Measurements from ENCODE around the gene ETS2.

ETS2 gene

DNA sequence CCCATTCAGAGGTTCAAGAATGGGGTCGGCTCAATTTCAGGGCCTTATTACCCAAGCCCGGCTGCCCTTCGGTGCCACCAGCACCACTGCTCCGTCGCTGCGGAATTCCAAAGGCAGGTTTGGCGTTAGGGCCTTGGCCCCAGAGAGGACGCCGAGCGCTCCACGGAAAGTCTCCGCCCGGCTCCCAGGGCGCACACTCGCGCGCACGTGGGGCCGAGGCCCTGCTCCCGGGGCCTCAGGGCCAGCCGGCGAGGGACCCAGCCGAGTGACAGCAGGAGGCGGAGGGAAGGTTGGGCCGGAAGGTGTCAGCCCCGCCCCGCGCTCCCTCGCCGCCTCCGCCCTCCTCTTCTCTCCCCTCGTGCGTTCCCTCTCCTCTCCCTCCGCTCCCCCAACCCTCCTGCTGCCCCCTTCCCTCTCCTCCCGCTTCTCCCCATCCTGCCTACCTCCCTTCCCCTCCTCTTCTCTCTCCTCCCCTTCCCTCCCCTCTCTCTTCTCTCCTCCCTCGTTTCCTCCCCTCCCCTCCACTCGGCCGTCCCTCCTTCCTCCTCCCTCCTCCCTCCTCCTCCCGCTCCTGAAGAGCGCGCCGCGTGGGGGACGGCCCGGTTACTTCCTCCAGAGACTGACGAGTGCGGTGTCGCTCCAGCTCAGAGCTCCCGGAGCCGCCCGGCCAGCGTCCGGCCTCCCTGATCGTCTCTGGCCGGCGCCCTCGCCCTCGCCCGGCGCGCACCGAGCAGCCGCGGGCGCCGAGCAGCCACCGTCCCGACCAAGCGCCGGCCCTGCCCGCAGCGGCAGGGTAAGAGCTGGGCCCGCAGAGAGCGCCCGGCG, at the start of gene ETS2:
TSS of gene ETS2 (plus strand) at position 602 of the 825 bp plus-strand sequence. CDS start 4,106 bp downstream, outside the sequence.
- peak; percentile 47 to 72 (median 61) for DNase-seq (ENCODE audit: low read depth in 4 of 4, low spot score in 1 of 4)

DNA sequence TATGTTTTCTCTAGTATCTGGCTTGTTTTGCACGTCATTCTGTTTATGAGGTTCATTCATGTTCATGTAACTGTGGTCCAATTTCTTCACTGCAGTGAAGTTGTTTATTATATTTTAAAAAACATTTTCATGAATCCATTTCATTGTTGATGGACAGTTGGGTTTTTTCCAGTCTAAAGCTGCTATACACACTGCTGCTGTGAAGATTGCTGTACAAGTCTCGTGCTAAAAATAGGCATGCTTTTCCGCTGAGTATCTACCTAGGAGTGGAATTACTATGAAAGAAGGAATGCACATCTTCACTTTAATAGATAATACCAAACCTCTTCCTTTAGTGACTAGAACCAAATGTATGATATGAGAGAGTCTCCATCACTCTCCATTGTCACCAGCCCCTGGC, 49.0 kb upstream of the ETS2 start:
- DNase-seq (ENCODE audit: low read depth in 4 of 4, low spot score in 1 of 4): no peak

DNA sequence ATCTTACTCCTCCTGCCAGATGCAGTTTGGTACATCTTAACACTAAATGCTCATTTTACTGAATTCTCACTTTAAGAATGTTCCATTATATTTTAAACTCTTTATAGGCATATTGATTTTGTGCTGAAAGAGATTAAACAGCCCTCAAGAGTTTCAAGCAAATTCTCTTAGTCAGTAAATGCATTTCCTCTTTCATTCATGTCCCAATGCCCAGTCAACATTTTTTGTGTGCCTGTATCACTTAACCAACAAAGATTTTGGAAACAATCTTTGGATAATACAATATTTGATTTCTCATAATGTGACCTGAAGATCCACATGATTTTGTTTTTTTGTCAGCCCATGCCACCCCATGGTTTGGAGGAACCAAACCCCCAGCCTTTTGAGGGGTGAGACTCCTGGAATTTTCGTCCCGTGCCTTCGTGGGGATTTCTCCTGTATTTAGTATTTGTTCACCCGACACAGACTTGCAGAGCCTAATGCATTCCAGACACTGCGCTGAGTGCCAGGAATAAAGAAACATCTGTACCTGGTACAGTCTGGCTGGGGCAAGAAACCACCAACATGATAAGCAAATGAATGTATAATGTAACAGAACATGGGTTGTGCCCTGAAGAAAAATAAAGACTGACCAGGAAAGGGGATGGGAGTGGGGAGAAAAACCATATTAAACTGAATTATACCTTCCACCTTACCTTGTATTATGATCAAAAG, 47.1 kb upstream of the ETS2 start:
- no peak for DNase-seq (ENCODE audit: low read depth in 4 of 4, low spot score in 1 of 4)

DNA sequence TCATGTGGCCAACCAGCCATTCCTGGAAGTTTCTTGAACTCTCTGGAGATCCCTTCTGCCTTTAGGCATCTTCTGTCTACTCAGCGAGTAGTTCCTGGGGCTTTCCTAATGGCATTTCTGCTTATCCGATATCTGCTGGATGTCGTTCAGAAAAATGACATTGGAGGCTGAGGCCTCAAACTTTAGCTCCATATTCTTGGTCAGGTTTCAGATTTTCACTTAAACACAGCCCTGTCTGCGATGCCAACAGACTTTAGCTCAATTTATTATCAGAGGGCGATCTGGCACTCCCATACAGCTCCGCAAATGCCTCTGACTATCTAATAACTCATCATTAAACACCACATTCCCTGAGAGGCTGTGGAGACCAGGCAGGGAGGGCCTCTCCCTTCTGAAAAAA, 46.3 kb upstream of the ETS2 start:
- no peak for DNase-seq (ENCODE audit: low read depth in 4 of 4, low spot score in 1 of 4)

DNA sequence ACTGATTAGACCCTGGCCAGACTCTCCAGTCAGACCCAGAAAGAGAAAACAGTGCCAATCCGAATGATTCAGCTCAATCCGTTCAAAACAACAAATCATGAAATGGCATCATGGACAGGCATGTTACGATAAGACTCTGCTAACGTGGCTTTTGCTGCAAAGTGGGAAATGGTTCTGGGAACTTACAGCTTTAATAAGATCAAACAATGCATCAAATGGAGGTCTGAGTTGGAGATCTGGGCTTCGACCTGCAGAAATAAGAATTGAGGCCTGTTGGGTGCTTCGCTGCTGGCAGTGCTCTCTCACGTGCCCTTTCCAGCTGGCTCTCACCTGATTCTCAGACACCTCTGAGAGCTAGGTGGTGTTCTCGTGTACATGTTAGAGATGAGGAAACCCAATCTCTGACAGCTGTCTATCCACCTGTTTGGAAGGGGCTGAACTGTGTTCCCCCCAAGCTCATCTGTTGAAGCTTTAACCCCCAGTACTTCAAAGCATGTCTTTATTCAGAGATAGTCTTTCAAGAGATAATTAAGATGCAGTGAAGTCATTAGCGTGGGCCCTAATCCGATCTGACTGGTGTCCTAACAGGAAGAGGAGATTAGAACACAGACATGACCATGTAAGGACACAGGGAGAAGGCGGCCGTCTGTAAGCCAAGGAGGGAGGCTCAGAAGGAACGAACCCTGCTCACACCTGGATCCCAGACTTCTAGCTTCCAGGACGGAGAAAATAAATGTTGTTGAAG, 45.5 kb upstream of the ETS2 start:
- DNase-seq (ENCODE audit: low read depth in 4 of 4, low spot score in 1 of 4): no peak

DNA sequence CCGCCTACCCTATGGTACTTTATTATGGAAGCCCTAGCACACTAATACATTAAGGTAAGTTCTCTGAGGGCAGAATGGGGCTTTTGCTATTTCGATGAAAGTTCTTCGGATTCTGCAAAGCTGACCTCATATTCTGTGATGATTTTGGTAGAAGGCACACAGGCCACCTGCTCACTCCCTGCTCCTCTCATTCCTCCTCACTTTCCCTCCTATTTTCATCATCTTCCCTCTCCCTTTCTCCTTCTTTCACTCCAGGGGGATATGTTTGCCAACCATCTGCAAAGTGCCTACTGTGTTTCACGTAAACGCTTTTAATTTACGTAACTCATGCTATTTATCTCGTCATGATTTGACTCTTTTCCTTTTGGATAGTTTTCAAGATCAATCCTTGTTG, 45.0 kb upstream of the ETS2 start:
- no peak for DNase-seq (ENCODE audit: low read depth in 4 of 4, low spot score in 1 of 4)

DNA sequence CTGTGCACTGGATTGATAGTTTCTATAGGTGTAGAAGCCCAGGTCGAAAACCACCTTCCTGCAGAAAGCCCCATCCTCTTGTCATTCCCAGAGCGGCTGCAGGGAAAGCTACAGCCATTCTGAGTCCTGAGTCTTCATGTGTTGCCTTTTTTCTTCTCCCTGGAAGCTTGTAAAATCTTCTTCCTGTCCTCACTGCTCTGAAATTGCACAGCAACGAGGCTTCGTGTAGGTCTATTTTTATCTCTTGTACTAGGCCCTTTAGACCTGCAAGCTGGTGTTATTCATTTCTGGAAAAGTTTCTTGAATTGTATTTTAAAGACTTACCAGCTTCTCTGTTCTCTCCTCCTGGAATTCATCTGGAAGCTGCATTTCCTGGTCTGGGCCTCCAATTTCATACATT, 44.2 kb upstream of the ETS2 start:
- DNase-seq (ENCODE audit: low read depth in 4 of 4, low spot score in 1 of 4): no peak

DNA sequence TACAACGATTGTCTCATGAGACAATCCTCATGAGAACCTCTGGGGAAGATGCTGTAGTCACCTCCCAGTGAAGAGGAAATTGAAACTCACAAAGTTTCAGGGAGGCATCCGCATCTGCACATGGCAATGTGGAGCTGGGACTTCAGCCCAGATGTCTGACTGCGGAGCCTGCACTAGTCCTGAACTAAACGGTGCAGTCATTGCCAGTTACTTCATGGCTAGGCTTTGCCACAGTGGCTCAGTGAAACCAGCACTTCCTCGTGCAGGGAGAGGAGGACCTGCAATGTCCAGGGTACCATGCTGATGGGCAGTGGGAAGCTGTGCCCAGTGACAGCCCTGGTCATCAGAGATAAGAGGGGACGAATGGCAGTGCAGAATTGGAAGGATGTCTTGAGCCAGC, 40.7 kb upstream of the ETS2 start:
- DNase-seq (ENCODE audit: low read depth in 4 of 4, low spot score in 1 of 4): no peak

DNA sequence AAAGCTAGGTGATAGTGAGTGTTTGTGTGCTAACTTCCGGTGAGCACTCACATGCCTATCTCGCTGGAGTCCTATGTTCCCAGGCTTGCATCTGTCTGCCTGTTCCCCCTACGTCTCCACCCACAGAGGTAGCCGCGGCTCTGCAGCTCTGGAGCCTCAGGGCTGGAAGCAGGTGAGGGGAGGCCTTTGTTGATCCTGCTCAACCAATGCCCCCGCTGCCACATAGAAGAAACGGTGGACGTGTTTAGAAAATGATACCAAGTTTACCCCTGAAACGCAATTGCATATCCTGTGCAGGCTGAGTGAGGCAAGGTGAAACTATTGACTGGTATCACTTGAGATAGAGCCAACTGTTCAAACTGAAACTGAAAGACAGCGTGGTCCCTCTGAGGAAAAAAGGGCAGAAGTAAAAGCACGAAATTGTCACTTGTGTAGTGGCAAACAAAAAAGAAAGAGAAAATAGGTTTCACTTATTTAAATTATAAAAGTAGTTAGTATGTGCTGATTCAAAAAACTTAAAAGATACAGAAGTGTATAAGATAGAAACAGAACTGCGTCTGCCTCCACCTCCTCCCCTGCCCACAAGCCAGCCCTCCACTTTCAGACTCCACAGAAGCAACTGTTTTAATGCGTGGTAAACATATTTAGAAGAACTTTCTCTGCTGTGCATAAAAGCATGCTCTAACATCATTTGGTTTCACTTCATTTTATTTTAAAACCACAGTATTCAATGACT, 38.6 kb upstream of the ETS2 start:
- DNase-seq (ENCODE audit: low read depth in 4 of 4, low spot score in 1 of 4): peak; percentile 16 to 35 (median 29)

DNA sequence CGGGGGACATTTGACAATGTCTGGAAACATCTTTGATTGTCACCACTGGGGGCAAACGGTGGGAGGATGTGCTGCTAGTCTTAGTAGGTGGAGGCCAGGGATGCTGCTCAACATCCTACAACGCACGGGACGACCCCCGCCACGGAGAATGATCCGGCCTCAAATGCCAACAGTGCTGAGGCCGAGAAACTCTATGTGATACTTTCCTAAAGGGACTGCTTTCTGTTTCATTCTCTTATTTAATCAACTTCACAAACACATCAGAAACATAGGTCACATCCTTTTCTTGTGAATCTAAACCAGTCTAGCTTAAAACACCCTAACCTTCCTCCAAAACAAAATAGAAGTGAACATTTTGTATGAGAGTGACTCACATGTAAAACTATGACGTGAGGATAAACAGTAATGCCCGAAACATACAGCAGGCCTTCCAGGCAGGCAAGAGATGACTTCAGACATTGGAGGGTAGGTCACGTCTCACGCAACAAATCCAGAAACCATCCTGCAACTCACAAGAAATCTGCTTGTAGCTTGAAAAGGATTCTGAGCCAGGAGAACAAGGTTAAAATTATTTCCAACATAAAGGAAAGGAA, 37.2 kb upstream of the ETS2 start:
- peak; percentile 31 to 65 (median 46) for DNase-seq (ENCODE audit: low read depth in 4 of 4, low spot score in 1 of 4)

DNA sequence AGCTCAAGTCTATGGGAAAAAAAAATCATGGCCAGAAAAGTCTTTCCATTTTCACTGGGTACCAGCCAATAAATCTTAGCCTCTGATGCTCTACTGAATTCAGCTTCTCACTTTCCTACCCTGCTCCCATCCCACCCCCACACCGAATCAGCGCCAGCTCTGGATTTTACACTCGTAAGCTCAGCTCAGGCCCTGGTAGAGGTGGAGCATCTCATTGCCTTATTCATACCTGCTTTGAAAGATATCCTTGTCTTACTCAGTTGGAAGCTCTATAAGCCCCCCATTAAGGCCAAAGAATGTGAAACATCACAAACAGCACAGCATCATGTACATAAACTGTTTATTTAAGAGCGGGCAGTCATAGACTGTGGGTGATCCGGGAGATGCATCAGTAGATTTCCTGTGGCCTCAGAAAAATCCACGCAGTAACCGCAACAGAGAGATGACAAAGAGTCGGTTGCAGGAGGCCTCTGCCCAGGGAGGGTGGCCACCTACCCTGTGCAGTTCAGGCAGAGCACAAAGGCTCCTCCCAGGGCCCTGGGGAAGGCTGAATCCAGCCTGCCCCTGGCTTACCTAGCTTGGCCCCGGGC, 36.4 kb upstream of the ETS2 start:
- DNase-seq (ENCODE audit: low read depth in 4 of 4, low spot score in 1 of 4): no peak

DNA sequence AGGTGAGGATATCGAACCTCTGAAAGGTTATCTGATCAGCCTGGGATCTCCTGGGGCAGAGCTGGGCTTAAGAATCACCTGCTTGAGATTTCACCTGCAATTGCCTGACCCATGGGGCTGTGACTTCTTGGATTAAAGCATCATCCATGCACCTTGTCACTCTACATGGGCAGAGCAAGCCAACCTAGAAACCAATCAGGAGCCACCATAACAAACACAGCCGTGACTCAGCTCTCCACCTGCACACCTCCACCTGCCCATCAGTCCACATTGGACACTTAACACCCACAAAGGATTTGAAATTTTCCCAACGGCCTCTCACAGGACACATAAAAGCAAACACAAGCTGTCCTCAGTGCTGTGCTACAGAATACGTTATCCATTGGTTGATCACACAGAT, 35.1 kb upstream of the ETS2 start:
- DNase-seq (ENCODE audit: low read depth in 4 of 4, low spot score in 1 of 4): no peak

DNA sequence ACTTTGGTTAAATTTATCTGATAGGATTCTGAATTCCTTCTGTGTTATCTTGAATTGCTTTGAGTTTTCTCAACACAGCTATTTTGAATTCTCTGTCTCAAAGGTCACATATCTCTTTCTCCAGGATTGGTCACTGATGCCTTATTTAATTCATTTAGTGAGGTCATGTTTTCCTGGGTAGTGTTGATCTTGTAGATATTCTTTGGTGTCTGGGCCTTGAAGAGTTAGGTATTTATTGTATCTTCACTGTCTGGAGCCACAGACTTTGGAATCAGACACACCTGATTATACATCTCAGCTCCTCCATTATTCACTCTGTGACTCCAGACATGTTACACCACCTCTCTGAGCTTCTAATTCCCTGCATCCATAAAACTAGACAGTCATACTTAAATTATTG, 34.2 kb upstream of the ETS2 start:
- DNase-seq (ENCODE audit: low read depth in 4 of 4, low spot score in 1 of 4): no peak

DNA sequence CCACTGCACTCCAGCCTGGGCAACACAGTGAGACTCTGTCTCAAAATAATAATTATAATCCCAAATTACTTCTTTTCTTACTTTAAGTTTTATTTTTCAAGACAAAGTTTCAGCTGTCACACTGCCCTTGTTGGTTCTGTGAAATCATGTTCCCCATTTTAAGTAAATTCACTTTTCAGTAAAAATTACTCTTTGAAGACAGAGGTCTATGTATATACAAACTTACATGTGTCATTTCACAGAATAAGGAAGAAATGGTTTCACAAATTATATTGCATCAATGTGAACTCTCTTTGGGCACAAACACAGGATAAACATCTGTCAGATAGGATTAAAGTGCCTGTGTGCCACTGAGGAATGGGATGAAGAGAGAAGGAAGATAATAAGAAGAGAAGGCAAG, 33.1 kb upstream of the ETS2 start:
- no peak for DNase-seq (ENCODE audit: low read depth in 4 of 4, low spot score in 1 of 4)

DNA sequence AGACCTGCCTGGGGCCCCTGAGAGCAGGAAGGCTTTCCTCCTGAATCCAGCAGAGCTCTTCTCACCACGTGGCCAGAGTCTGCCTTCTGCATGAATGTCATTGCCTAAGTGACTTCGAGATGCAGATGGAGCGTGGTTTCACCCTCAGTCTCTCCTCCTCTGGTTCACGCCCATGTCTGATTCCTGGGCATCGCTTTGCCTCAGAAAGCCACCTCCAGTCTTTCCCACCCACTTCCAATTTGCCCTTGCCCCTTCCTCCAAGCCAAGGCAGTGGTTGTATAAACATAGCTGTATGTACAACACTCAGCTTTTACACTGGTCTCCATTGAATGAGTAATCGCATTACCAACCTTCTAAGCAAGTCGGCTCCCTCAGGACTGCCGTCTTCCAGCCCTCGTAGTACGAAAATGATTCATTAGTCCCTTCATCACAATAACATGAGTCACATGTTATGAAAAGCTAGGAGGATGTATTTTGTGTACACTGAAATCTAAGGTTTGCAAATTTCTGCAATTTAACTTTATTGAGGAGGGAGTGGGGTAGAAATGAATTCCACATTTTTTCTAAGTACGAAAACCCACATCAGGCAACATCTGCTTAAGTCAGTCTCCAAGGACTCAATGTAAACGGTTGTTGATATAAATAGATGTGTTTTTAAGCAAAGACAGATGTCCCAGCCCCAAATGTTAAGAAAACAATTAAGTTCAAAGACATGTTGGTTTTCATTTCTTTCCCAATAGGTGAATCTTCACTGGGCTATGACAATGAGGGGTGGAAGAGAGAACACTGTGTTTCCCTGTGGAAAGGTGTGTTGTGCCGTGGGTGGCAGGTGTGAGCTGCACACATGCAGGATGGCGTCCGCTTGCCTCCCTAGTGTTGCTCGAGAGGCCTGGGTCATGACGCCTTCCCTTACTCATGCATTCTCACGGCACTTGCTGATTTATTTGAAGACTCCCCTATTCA, 32.3 kb upstream of the ETS2 start:
- DNase-seq (ENCODE audit: low read depth in 4 of 4, low spot score in 1 of 4): no peak

DNA sequence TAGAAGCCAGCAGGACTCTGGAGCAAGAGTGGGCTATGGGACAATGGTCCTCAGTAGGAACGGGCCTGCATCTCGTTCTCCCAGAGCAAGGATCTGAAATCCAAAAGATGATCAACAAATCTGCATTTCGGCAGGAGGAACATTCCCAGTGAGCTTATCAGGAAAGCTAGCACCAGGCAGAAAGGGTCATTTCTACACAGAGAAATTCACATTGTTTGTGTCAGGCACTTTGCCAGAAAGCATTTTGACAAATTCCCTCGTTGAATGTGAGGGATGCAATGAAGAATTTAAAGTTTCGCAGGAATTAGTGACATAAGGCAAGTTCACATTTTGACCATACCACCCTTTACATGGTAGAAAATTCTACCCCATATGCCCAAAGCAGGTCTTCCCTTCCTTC, 31.6 kb upstream of the ETS2 start:
- no peak for DNase-seq (ENCODE audit: low read depth in 4 of 4, low spot score in 1 of 4)

DNA sequence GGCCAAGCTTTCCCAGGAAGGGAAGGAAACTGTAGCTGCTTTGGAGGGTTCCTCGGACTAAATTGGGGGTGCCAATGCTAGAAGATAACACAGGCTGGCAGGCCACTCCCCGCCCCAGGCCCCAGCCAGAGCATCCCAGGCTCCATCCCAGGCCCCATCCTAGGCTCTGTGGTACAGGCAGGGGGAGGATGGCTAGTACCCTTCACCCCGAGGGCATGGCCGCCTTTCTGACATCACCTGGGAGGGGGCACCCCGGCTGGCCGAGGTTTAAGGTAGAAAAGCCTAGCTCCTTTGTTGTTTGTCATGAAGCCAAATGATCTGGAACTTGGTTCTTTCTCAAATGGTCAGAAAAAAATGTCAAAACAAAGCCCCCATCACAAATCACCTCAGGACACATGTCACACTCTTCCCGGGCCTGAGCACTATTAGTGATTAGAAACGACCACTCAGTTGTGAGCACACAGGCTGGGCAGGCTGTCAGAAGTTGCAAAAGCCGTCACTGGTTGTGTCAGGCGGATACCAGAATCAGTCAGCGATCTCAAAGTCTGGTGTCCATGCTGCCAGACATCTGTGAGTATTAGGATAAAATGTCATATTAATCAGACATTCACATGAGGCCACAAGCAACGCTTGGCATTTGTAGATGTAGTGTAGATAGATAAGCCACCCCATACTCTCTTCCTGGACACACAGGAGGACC, 31.0 kb upstream of the ETS2 start:
- DNase-seq (ENCODE audit: low read depth in 4 of 4, low spot score in 1 of 4): no peak

DNA sequence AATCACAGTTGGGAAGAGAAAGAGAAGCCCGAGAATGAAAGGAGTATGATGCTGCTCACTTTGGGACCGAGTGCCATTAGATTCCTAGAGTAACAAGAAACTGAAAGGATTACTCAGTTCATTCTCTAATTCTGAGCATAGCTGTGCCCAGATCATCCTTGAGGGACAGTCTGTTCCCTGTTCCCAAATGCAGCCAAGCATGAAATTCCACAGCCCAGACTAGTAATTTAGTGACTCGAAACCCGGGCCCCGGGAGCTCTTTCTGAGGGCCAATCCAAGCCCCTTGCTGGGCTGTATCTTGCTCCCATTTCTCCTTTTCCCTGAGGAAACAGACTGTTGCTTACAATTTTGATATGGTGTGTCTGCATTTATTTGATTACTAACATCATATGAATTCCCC, 30.0 kb upstream of the ETS2 start:
- no peak for DNase-seq (ENCODE audit: low read depth in 4 of 4, low spot score in 1 of 4)

DNA sequence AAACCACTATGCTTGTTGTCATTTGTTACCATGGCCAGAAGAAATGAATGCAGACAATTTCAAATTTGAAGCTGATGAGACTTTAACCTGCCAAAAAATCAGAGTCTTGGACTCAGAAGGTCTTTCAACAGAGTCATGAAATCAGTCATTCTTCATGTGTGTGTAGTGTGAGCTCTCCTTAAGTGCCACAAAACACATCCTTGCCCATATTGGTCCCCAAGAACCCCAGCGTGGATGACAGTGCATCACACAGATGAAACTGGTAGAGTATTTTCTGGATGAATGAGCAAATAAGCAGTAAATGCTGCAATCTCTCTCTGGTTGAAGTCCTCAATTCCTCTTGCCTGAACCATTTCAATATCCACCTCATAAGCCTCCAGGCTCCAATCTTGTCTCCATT, 28.7 kb upstream of the ETS2 start:
- DNase-seq (ENCODE audit: low read depth in 4 of 4, low spot score in 1 of 4): no peak

Data from stimulated activated CD4-positive, alpha-beta T cell treated with anti-CD3 and anti-CD28 coated beads, Interleukin-1b, Interleukin-23, amount 100 ng/mL, for 24 hours (primary cell).